CD4-positive, alpha-beta T cell treated with Interleukin-1 beta for 1 hour (primary cell): ENCODE measurements around the gene BRWD1.
"Not testable (repeated sequence)": the region's sequence is repeated elsewhere in the genome, so short reads cannot be mapped to it uniquely, and the experiment has no call there.

Experiments used
- DNase-seq, 2 donors: peaks; one replicate each; pipeline ENCODE4 v3.0.0-alpha.2; 2020 to 2022

The BRWD1 gene

GRCh38 chr21:39281207-39281606 lies 32.2 kb downstream of the BRWD1 start:
- DNase-seq, result no peak

- no peak for DNase-seq
These were observed 43.8 kb downstream of the BRWD1 start for GRCh38 chr21:39269620-39270019.

- DNase-seq, result no peak
These were observed 47.8 kb downstream of the BRWD1 start for GRCh38 chr21:39265603-39266002.

GRCh38 chr21:39263372-39263771 lies 50.1 kb downstream of the BRWD1 start:
- no peak for DNase-seq

GRCh38 chr21:39258207-39258606 lies 55.2 kb downstream of the BRWD1 start:
- DNase-seq, result no peak

GRCh38 chr21:39251326-39251725 lies 62.1 kb downstream of the BRWD1 start:
- no peak for DNase-seq

GRCh38 chr21:39238275-39238674 lies 75.2 kb downstream of the BRWD1 start:
- DNase-seq, result no peak

- no peak for DNase-seq
These were observed 80.6 kb downstream of the BRWD1 start for GRCh38 chr21:39232861-39233291.

GRCh38 chr21:39224930-39225329 lies 88.5 kb downstream of the BRWD1 start:
- no peak for DNase-seq

GRCh38 chr21:39221997-39222486 lies 91.4 kb downstream of the BRWD1 start:
- no peak for DNase-seq

GRCh38 chr21:39221282-39221996 lies 92.0 kb downstream of the BRWD1 start:
- DNase-seq, result no peak

- DNase-seq, result not testable (repeated sequence)
These were observed 92.6 kb downstream of the BRWD1 start for GRCh38 chr21:39220875-39221274.

GRCh38 chr21:39220150-39220549 lies 93.3 kb downstream of the BRWD1 start:
- DNase-seq, result no peak

GRCh38 chr21:39218082-39218409 lies 95.4 kb downstream of the BRWD1 start:
- no peak for DNase-seq

GRCh38 chr21:39217356-39218081 lies 95.9 kb downstream of the BRWD1 start:
- DNase-seq, result no peak

- DNase-seq, result no peak
These were observed 97.1 kb downstream of the BRWD1 start for GRCh38 chr21:39216290-39216689.

GRCh38 chr21:39215078-39215477 lies 98.4 kb downstream of the BRWD1 start:
- DNase-seq, result no peak

GRCh38 chr21:39209334-39209688 lies 104.1 kb downstream of the BRWD1 start:
- no peak for DNase-seq

GRCh38 chr21:39208624-39209333 lies 104.7 kb downstream of the BRWD1 start:
- DNase-seq, result peak in 1 of 2 donors; percentile 11

GRCh38 chr21:39204134-39204533 lies 109.3 kb downstream of the BRWD1 start:
- no peak for DNase-seq

- no peak for DNase-seq
These were observed 114.6 kb downstream of the BRWD1 start for GRCh38 chr21:39198800-39199199.

- DNase-seq, result no peak
These were observed 115.8 kb downstream of the BRWD1 start for GRCh38 chr21:39197448-39198233.

GRCh38 chr21:39196838-39197237 lies 116.6 kb downstream of the BRWD1 start:
- DNase-seq, result no peak
